Hepatocyte (in vitro differentiated cells): ENCODE data around the gene TUBB1.

Experiments
- EZH2 ChIP-seq: fragments of 200-600 bp; sonication (generic); IDR thresholded peaks from 2 replicates; pipeline ENCODE4 v1.6.1; 2016; ENCODE audit warnings: antibody characterized with exemption, mild to moderate bottlenecking, borderline replicate concordance
- EZH2phosphoT487 ChIP-seq: fragments of 200-600 bp; sonication (generic); IDR thresholded peaks from one replicate; pipeline ENCODE4 v1.6.1; 2018; ENCODE audit warnings: antibody characterized with exemption, mild to moderate bottlenecking, low read depth, moderate library complexity; ENCODE audit not compliant: unreplicated experiment, severe bottlenecking
- TF ChIP-seq, protein P1 (sequence below): fragments of 200-600 bp; sonication (generic); IDR thresholded peaks from 2 replicates; pipeline ENCODE4 v1.5.1; 2016; ENCODE audit warnings: antibody characterized with exemption, mild to moderate bottlenecking; ENCODE audit not compliant: poor library complexity

DNA sequence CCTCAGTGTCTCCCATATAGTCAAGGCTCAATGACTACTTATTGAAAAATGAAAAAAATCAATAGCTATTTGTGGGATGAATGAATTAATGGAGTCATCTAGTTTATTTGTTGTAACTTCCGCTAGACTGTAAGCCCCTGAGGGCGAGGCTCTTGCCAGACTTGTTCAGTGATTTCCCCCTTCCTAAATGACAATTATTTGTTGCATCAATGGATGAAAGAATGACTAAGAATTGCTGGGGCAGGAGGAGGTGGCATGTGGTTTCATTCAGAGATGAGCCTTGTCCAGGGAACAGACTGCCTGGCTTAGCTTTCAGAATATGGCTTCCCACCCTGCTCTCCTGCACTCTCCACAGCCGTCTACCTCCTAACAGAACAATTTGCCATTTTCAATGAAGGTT lies 24.5 kb downstream of the TUBB1 start:
- TF ChIP-seq, protein P1, sequence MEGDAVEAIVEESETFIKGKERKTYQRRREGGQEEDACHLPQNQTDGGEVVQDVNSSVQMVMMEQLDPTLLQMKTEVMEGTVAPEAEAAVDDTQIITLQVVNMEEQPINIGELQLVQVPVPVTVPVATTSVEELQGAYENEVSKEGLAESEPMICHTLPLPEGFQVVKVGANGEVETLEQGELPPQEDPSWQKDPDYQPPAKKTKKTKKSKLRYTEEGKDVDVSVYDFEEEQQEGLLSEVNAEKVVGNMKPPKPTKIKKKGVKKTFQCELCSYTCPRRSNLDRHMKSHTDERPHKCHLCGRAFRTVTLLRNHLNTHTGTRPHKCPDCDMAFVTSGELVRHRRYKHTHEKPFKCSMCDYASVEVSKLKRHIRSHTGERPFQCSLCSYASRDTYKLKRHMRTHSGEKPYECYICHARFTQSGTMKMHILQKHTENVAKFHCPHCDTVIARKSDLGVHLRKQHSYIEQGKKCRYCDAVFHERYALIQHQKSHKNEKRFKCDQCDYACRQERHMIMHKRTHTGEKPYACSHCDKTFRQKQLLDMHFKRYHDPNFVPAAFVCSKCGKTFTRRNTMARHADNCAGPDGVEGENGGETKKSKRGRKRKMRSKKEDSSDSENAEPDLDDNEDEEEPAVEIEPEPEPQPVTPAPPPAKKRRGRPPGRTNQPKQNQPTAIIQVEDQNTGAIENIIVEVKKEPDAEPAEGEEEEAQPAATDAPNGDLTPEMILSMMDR: no peak
- TF ChIP-seq EZH2phosphoT487: no peak
- no peak for TF ChIP-seq EZH2
